ENCODE results near the gene LRRFIP1. TPM values are rescaled to one million over a fixed set of nuclear protein-coding genes. Genes with fewer than 3 reads are reported as not detected.

Gene LRRFIP1
- total and polyA plus RNA-seq, 2 of the 13 experiments (the other 11 are each of a cell fraction or from before 2014, with no cell fraction given), result 15.9 to 40.5 TPM

DNA sequence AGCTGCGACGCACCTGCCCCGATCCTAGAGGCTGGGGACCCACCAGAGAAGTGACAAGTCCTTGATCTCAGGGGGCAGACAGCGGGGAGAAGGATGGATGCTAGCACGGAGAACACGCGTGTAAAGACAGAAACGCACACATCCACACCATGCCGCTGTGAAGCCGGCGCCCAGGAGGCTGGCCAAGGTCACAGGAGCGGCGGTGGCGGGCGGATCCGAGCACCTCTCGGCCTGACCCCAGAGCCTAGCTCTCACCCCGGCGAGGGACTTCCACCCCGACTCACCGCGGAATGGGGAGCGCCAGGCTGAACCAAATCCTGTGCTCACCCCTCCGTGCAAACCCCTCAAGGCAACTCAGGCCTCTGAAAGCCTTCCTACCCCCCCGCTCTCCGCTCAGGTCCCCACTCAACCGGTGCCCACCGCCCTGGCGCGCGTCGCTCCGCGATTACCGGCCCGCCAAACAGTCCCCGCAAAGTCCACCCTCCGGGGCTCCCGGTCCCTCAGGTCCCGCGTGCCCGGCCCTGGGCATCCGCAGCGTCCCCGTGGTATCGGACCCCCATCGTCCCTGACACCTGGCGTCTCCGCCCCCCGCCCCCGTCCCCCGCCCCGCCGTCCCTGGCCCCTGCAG is 460 bp upstream of the LRRFIP1 start (continued):
- TF ChIP-seq ATRX (CRISPR knock-in tag; IDR thresholded peaks at IDR 0.05; ENCODE audit: borderline replicate concordance) (no peak), RARA (CRISPR knock-in tag; IDR thresholded peaks at IDR 0.05) (peak; percentile 36; the same call in 1 of the 2 replicates), PCBP1 (IDR thresholded peaks at IDR 0.05; ENCODE audit: borderline replicate concordance, low read depth, low read length) (no peak), ZNF891 (CRISPR knock-in tag; IDR thresholded peaks at IDR 0.05) (peak; percentile 43; the same call in 1 of the 2 replicates), SP1 (IDR thresholded peaks at IDR 0.05) (no peak), SP1 (CRISPR knock-in tag; IDR thresholded peaks at IDR 0.05) (no peak), ZNF446 (CRISPR knock-in tag; IDR thresholded peaks at IDR 0.05) (no peak), KMT2A (CRISPR knock-in tag; IDR thresholded peaks at IDR 0.05) (peak; percentile 31; the same call in 1 of the 2 replicates), SYNCRIP (IDR thresholded peaks at IDR 0.05; ENCODE audit: insufficient read depth, low read depth, low read length) (no peak), ZNF563 (CRISPR knock-in tag; IDR thresholded peaks at IDR 0.05) (no peak), ZNF75D (CRISPR knock-in tag; IDR thresholded peaks at IDR 0.05; ENCODE audit: borderline replicate concordance) (no peak), NR2F6 (IDR thresholded peaks at IDR 0.05) (no peak), NR2F6 (CRISPR knock-in tag; IDR thresholded peaks at IDR 0.05) (peak; percentile 47; the same call in 1 of the 2 replicates), ZNF777 (CRISPR knock-in tag; IDR thresholded peaks at IDR 0.05) (no peak), CBX2 (IDR thresholded peaks at IDR 0.05; ENCODE audit: low read depth, low read length) (no peak), CBX2 (CRISPR knock-in tag; IDR thresholded peaks at IDR 0.05; ENCODE audit: low read depth) (no peak), ZNF766 (CRISPR knock-in tag; IDR thresholded peaks at IDR 0.05; ENCODE audit: borderline replicate concordance) (no peak), ARNTL (CRISPR knock-in tag; IDR thresholded peaks at IDR 0.05) (0 out of 2 replicates have a peak, but pooled peaks have one; percentile 19), ZNF530 (CRISPR knock-in tag; IDR thresholded peaks at IDR 0.05; ENCODE audit: low read depth) (no peak), ZNF878 (CRISPR knock-in tag; IDR thresholded peaks at IDR 0.05) (no peak), MYC (CRISPR knock-in tag; IDR thresholded peaks at IDR 0.05; ENCODE audit: borderline replicate concordance) (peak; percentile 32; the same call in 1 of the 2 replicates), NR2F2 (IDR thresholded peaks at IDR 0.05; ENCODE audit: borderline replicate concordance, low read depth) (peak; percentile 47; the same call in 1 of the 2 replicates), POLR2AphosphoS5 (IDR thresholded peaks at IDR 0.05; ENCODE audit: low read depth, low read length) (no peak), ZNF749 (CRISPR knock-in tag; IDR thresholded peaks at IDR 0.05; ENCODE audit: borderline replicate concordance) (no peak), ZNF776 (CRISPR knock-in tag; IDR thresholded peaks at IDR 0.05) (no peak)
- TF ChIP-seq, protein P1, sequence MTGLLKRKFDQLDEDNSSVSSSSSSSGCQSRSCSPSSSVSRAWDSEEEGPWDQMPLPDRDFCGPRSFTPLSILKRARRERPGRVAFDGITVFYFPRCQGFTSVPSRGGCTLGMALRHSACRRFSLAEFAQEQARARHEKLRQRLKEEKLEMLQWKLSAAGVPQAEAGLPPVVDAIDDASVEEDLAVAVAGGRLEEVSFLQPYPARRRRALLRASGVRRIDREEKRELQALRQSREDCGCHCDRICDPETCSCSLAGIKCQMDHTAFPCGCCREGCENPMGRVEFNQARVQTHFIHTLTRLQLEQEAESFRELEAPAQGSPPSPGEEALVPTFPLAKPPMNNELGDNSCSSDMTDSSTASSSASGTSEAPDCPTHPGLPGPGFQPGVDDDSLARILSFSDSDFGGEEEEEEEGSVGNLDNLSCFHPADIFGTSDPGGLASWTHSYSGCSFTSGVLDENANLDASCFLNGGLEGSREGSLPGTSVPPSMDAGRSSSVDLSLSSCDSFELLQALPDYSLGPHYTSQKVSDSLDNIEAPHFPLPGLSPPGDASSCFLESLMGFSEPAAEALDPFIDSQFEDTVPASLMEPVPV (CRISPR knock-in tag; IDR thresholded peaks at IDR 0.05), result no peak
- TF ChIP-seq, protein P2, sequence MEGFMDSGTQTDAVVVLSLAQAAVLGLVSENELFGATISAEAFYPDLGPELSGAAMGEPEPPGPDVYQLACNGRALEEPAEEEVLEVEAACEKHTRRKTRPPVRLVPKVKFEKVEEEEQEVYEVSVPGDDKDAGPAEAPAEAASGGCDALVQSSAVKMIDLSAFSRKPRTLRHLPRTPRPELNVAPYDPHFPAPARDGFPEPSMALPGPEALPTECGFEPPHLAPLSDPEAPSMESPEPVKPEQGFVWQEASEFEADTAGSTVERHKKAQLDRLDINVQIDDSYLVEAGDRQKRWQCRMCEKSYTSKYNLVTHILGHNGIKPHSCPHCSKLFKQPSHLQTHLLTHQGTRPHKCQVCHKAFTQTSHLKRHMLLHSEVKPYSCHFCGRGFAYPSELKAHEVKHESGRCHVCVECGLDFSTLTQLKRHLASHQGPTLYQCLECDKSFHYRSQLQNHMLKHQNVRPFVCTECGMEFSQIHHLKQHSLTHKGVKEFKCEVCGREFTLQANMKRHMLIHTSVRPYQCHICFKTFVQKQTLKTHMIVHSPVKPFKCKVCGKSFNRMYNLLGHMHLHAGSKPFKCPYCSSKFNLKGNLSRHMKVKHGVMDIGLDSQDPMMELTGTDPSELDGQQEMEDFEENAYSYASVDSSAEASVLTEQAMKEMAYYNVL (CRISPR knock-in tag; IDR thresholded peaks at IDR 0.05; ENCODE audit: borderline replicate concordance), result no peak
- TF ChIP-seq, protein P3, sequence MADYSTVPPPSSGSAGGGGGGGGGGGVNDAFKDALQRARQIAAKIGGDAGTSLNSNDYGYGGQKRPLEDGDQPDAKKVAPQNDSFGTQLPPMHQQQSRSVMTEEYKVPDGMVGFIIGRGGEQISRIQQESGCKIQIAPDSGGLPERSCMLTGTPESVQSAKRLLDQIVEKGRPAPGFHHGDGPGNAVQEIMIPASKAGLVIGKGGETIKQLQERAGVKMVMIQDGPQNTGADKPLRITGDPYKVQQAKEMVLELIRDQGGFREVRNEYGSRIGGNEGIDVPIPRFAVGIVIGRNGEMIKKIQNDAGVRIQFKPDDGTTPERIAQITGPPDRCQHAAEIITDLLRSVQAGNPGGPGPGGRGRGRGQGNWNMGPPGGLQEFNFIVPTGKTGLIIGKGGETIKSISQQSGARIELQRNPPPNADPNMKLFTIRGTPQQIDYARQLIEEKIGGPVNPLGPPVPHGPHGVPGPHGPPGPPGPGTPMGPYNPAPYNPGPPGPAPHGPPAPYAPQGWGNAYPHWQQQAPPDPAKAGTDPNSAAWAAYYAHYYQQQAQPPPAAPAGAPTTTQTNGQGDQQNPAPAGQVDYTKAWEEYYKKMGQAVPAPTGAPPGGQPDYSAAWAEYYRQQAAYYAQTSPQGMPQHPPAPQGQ (CRISPR knock-in tag; IDR thresholded peaks at IDR 0.05; ENCODE audit: borderline replicate concordance), result no peak

All from HepG2 (cell line).